Thoracic aorta (tissue), 2 donors: ENCODE results near the gene GPRC5B. TPM values are rescaled to one million over a fixed set of nuclear protein-coding genes. Genes with fewer than 3 reads are reported as not detected.

Experiments
- ATAC-seq: fragments of 150-250 bp; one replicate; pipeline ENCODE4 v1.8.0; 2017; ENCODE audit warnings: low read depth; ENCODE audit not compliant: insufficient number of reproducible peaks, low FRiP score
- DNase-seq: peaks from one replicate; pipeline ENCODE4 v3.0.0-alpha.2; 2020; ENCODE audit warnings: low spot score
- H3K27ac ChIP-seq, 2 donors: fragments of 200-600 bp; sonication (generic); 1 replicate in 1 of 2; 2 replicates in 1 of 2; pipeline ENCODE4 v1.5.1; 2016; ENCODE audit warnings: mild to moderate bottlenecking in 2 of 2, moderate library complexity in 2 of 2
- H3K27me3 ChIP-seq: fragments of 200-600 bp; sonication (generic); replicated peaks from 2 replicates; pipeline ENCODE4 v1.6.0; 2016; ENCODE audit warnings: mild to moderate bottlenecking; ENCODE audit not compliant: insufficient read depth
- H3K36me3 ChIP-seq: fragments of 200-600 bp; sonication (generic); one replicate; pipeline ENCODE4 v1.5.1; 2016
- H3K4me1 ChIP-seq, 2 donors: fragments of 200-600 bp; sonication (generic); 1 replicate in 1 of 2; 2 replicates in 1 of 2; pipeline versions ENCODE4 v1.5.1 to v1.6.0; 2016; ENCODE audit warnings: low read depth in 2 of 2, mild to moderate bottlenecking in 1 of 2; ENCODE audit not compliant: control insufficient read depth in 1 of 2
- H3K4me3 ChIP-seq: fragments of 200-600 bp; sonication (generic); 2 replicates; pipeline ENCODE4 v1.5.1; 2016; ENCODE audit warnings: mild to moderate bottlenecking
- H3K9me3 ChIP-seq: fragments of 200-600 bp; sonication (generic); 2 replicates; pipeline ENCODE4 v1.5.1; 2016
- total RNA-seq, 2 donors: library from RNA; depleted of rRNA; stranded (reverse); fragments of >200 nt; gene quantifications; one replicate each; pipeline versions ENCODE4 v1.1.0 to v1.2.3, GENCODE V29; 2016
- TF ChIP-seq, protein P1 (sequence below): fragments of 200-600 bp; sonication (generic); IDR thresholded peaks from one replicate; pipeline ENCODE4 v1.5.1; 2019; ENCODE audit warnings: antibody characterized with exemption

Gene GPRC5B
- total RNA-seq, 2 donors from 2014 or later: 9.6 to 16.1 TPM

DNA sequence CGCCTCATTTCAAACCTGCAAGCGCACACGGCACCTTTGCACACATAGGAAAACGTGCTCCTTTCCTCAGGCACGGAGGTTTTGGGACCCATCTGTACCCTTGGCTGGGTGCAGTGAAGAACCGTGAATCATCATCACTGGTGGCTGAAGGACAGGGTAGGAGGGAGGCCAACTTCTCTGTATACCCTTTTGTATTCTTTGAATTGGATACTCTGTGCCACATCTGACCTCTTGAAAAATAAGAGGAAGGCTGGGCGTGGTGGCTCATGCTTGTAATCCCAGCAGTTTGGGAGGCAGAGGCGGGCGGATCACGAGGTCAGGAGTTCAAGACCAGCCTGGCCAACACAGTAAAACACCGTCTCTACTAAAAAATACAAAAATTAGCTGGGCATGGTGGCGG lies 11.7 kb downstream of the GPRC5B start:
- peaks cover 9% of the 10 kb centered on the region for H3K36me3 ChIP-seq
- peaks cover 3 to 9% of the 10 kb centered on the region in 2 donors for H3K4me1 ChIP-seq
- no peak overlapping the region for H3K4me3 ChIP-seq
- ATAC-seq (no peak), DNase-seq (no peak)
- TF ChIP-seq, protein P1, sequence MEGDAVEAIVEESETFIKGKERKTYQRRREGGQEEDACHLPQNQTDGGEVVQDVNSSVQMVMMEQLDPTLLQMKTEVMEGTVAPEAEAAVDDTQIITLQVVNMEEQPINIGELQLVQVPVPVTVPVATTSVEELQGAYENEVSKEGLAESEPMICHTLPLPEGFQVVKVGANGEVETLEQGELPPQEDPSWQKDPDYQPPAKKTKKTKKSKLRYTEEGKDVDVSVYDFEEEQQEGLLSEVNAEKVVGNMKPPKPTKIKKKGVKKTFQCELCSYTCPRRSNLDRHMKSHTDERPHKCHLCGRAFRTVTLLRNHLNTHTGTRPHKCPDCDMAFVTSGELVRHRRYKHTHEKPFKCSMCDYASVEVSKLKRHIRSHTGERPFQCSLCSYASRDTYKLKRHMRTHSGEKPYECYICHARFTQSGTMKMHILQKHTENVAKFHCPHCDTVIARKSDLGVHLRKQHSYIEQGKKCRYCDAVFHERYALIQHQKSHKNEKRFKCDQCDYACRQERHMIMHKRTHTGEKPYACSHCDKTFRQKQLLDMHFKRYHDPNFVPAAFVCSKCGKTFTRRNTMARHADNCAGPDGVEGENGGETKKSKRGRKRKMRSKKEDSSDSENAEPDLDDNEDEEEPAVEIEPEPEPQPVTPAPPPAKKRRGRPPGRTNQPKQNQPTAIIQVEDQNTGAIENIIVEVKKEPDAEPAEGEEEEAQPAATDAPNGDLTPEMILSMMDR: no peak
- no peak overlapping the region for H3K27ac ChIP-seq
- H3K9me3 ChIP-seq: no peaks in the 10 kb centered on the region
- no peaks in the 10 kb centered on the region for H3K27me3 ChIP-seq

DNA sequence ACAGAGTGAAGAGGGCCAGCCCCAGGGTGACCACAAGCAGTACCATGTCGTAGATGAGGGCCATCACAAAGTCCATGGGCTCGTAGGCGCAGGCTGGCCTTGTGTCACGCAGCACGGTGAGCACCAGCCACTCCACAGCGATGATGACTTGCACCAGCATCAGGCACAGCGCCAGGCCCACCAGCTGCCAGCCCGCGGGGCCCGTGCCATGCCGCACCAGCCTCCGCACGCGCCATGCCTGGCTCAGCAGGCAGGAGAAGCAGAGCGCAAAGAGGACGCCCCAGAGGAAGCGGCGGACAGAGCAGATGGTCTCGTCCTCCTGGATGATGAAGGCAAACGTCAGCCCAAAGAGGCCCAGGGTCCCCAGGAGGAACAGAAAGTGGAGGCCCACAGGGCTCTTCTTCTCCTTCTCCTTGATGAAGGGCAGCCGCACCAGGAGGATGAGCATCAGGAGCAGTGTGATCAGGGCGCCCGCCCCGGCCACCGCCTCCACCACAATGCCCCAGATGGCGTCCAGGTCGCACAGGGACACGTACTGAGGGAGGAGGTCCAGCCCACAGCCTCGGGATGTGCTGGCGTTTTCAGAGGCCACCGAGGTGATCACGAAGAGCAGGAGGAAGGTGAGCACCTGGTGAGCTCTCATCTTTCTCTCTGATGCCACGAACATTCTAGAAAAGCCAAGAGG lies 12.3 kb downstream of the GPRC5B start:
- no peaks in the 10 kb centered on the region for H3K9me3 ChIP-seq
- no peak overlapping the region for H3K27ac ChIP-seq
- H3K4me3 ChIP-seq: no peak overlapping the region
- no peaks in the 10 kb centered on the region for H3K27me3 ChIP-seq
- H3K36me3 ChIP-seq: peaks cover 9% of the 10 kb centered on the region
- no peak for ATAC-seq
- TF ChIP-seq, protein P1: no peak
- H3K4me1 ChIP-seq: peaks cover 3 to 15% of the 10 kb centered on the region in 2 donors
- no peak for DNase-seq

DNA sequence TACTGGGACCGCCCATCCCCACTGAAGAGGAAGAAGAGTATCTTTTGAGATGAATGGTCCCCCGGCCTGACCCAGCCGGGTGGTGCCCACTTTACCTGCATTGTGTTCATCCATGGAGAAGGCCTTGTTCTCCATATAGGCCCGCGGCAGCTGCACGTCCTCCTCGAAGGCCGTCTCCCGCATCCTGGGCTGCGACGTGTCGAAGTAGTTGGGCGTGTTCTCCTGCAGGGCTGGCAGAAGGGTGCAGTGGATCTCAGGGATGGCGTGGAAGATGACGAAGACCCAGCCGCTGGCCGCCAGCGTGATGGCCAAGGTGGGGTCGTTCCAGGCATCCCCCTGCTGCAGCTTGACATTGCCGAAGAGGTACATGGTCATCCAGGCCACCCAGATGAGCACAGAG lies 12.9 kb downstream of the GPRC5B start:
- no peaks in the 10 kb centered on the region for H3K9me3 ChIP-seq
- ATAC-seq (no peak), DNase-seq (no peak)
- no peaks in the 10 kb centered on the region for H3K27me3 ChIP-seq
- peaks cover 3 to 16% of the 10 kb centered on the region in 2 donors for H3K4me1 ChIP-seq
- TF ChIP-seq, protein P1: no peak
- peaks cover 9% of the 10 kb centered on the region for H3K36me3 ChIP-seq
- no peak overlapping the region for H3K4me3 ChIP-seq
- H3K27ac ChIP-seq: no peak overlapping the region

DNA sequence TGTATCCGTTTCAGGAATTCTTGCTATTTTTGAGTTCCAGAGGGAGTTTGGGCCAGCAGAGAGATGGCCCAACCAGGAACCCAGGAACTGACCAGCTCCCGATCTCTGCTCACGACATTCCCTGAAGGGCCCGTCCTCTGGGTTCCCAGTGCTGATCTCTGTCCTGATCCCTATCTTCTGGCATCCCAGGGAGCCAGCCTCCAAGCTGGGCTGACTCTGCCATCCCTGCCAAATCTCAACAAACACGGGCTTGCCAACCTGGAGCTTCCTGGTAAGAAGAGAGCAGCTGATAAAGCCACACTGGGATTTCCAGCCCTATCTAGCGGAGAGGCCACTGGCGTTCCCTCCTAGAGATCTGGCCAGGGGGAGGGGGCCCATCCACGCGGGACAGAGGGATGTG lies 16.2 kb downstream of the GPRC5B start:
- Histone ChIP-seq H3K4me1 (peaks cover 3 to 16% of the 10 kb centered on the region in 2 donors), H3K27me3 (no peaks in the 10 kb centered on the region), H3K9me3 (no peaks in the 10 kb centered on the region), H3K36me3 (peaks cover 9% of the 10 kb centered on the region), H3K4me3 (peak overlapping the region; percentile 37), H3K27ac (peak overlapping the region; percentile 49 to 61)
- TF ChIP-seq, protein P1: no peak
- no peak for DNase-seq
- ATAC-seq: no peak

DNA sequence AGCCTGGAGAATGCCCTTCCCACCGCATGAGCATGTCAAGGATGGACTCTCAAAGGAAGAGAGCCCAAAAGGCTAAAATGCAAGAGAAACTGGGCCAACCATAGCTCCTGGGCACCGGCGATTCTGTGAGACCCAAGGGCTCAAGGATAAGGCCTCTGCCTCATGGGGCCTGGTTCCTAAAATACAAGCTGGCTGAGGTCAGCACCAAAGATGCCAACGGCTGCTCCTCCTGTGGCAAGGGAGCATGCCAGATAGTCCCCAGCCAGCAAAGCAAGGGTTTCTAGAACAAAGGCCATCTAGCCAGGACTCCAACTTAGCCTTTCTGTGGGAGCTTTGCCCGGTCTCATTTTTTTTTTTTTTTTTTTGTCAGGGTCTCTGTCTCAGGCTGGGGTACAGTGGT lies 20.1 kb downstream of the GPRC5B start:
- DNase-seq: no peak
- no peaks in the 10 kb centered on the region for H3K36me3 ChIP-seq

More for the DNA sequence above, 20.1 kb downstream of the GPRC5B start:
- H3K4me3 ChIP-seq: no peak overlapping the region
- no peak overlapping the region for H3K27ac ChIP-seq
- H3K4me1 ChIP-seq: peaks cover 3 to 20% of the 10 kb centered on the region in 2 donors
- TF ChIP-seq, protein P1: no peak
- H3K9me3 ChIP-seq: no peaks in the 10 kb centered on the region
- no peaks in the 10 kb centered on the region for H3K27me3 ChIP-seq
- ATAC-seq: no peak
